IMR-90 (cell line): ENCODE results near the gene CXXC4. TPM values are rescaled to one million over a fixed set of nuclear protein-coding genes. Genes with fewer than 3 reads are reported as not detected.

Source experiments
- ATAC-seq: fragments of 200-7000 bp; cut with Tn5 transposase; 2 replicates; pipeline ENCODE4 v1.9.1; 2020; ENCODE audit warnings: low read depth, mild to moderate bottlenecking, moderate library complexity
- BruUV-seq: library from RNA; stranded (reverse); fragments of 400-500 nt; replicated peaks from 2 replicates; lab custom pipeline; 2021; lab: Mats Ljungman, UMichigan
- CTCF ChIA-PET: fragments of 300-600 bp; formaldehyde crosslinking; extraction: SDS; loops from one replicate; lab custom pipeline; 2021; ENCODE audit warnings: antibody characterized with exemption; lab: Yijun Ruan, JAX
- POLR2A ChIA-PET: fragments of 300-600 bp; sonication (Branson Sonifier 250); formaldehyde crosslinking; loops from one replicate; lab custom pipeline; 2022; ENCODE audit warnings: antibody characterized with exemption; ENCODE audit not compliant: unreplicated experiment; lab: Charles Lee
- DNase-seq: peaks from one replicate; pipeline ENCODE4 v3.0.0; 2013
- H2AFZ ChIP-seq: replicated peaks from 2 replicates; pipeline ENCODE3; 2013; ENCODE audit warnings: low read length, mild to moderate bottlenecking; ENCODE audit not compliant: poor library complexity
- H2AK5ac ChIP-seq: 2 replicates; pipeline ENCODE4 v1.6.1; 2013; ENCODE audit warnings: low read depth, low read length, inconsistent platforms
- H2AK9ac ChIP-seq: replicated peaks from 2 replicates; pipeline ENCODE3; 2013; ENCODE audit warnings: mild to moderate bottlenecking, low read depth, low read length, moderate library complexity; ENCODE audit not compliant: poor library complexity
- H2BK120ac ChIP-seq: 2 replicates; pipeline ENCODE4 v1.6.1; 2013; ENCODE audit warnings: low read depth, low read length, inconsistent platforms
- H2BK15ac ChIP-seq: 3 replicates; pipeline ENCODE4 v1.6.1; 2013; ENCODE audit warnings: low read depth, low read length, inconsistent platforms
- H2BK20ac ChIP-seq: 2 replicates; pipeline ENCODE4 v1.6.1; 2013; ENCODE audit warnings: low read depth, mild to moderate bottlenecking, inconsistent platforms, low read length, moderate library complexity
- H2BK5ac ChIP-seq: 2 replicates; pipeline ENCODE4 v1.6.1; 2013; ENCODE audit warnings: mild to moderate bottlenecking, low read depth, low read length, inconsistent platforms; ENCODE audit not compliant: poor library complexity, severe bottlenecking
- H3K14ac ChIP-seq: replicated peaks from 2 replicates; pipeline ENCODE4 v1.6.1; 2013; ENCODE audit warnings: low read depth, low read length, inconsistent platforms
- H3K18ac ChIP-seq: 2 replicates; pipeline ENCODE4 v1.6.1; 2013; ENCODE audit warnings: low read depth, low read length, control low read depth
- H3K23ac ChIP-seq: 2 replicates; pipeline ENCODE4 v1.6.1; 2013; ENCODE audit warnings: low read depth, low read length, inconsistent platforms
- H3K27ac ChIP-seq: 2 replicates; pipeline ENCODE4 v1.5.1; 2013; ENCODE audit warnings: mild to moderate bottlenecking, control low read depth, low read length; ENCODE audit not compliant: insufficient read depth
- H3K27me3 ChIP-seq: 2 replicates; pipeline ENCODE4 v1.6.1; 2013; ENCODE audit warnings: low read length; ENCODE audit not compliant: control insufficient read depth, insufficient read depth
- H3K36me3 ChIP-seq: 2 replicates; pipeline ENCODE4 v1.6.1; 2013; ENCODE audit warnings: low read length, mixed read lengths; ENCODE audit not compliant: control insufficient read depth, insufficient read depth
- H3K4ac ChIP-seq: 2 replicates; pipeline ENCODE4 v1.6.1; 2013; ENCODE audit warnings: low read depth, low read length, inconsistent platforms
- H3K4me1 ChIP-seq: 2 replicates; pipeline ENCODE4 v1.6.1; 2013; ENCODE audit warnings: low read length, mixed read lengths; ENCODE audit not compliant: control insufficient read depth, insufficient read depth
- H3K4me2 ChIP-seq: 2 replicates; pipeline ENCODE4 v1.6.1; 2013; ENCODE audit warnings: low read depth, mild to moderate bottlenecking, control low read depth, low read length, moderate library complexity
- H3K4me3 ChIP-seq: 2 replicates; pipeline ENCODE4 v1.5.1; 2013; ENCODE audit warnings: low read depth, mild to moderate bottlenecking, control low read depth, low read length, moderate library complexity; ENCODE audit not compliant: insufficient read depth
- H3K56ac ChIP-seq: 2 replicates; pipeline ENCODE4 v1.6.1; 2013; ENCODE audit warnings: low read length, inconsistent platforms; ENCODE audit not compliant: insufficient read depth; ENCODE audit errors: extremely low read depth
- H3K79me1 ChIP-seq, 2 experiments: 2 replicates each; pipeline ENCODE4 v1.6.1; 2013; ENCODE audit warnings: low read length in 2 of 2, inconsistent platforms in 1 of 2, low read depth in 1 of 2
- H3K9ac ChIP-seq: 2 replicates; pipeline ENCODE4 v1.6.1; 2013; ENCODE audit warnings: low read depth, low read length, control low read depth
- H3K9me1 ChIP-seq: 2 replicates; pipeline ENCODE4 v1.6.1; 2013; ENCODE audit warnings: low read length, inconsistent platforms; ENCODE audit not compliant: insufficient read depth
- H3K9me3 ChIP-seq: 2 replicates; pipeline ENCODE4 v1.6.1; 2013; ENCODE audit warnings: low read length; ENCODE audit not compliant: control insufficient read depth, insufficient read depth
- H4K20me1 ChIP-seq: 2 replicates; pipeline ENCODE4 v1.6.1; 2013; ENCODE audit warnings: low read length, inconsistent platforms; ENCODE audit not compliant: insufficient read depth
- H4K5ac ChIP-seq: 2 replicates; pipeline ENCODE4 v1.6.1; 2013; ENCODE audit warnings: mild to moderate bottlenecking, low read depth, low read length, control low read depth
- H4K8ac ChIP-seq, 2 experiments: 2 replicates each; pipeline ENCODE4 v1.6.1; 2013; ENCODE audit warnings: low read depth in 2 of 2, low read length in 2 of 2, control low read depth in 1 of 2, inconsistent platforms in 1 of 2
- H4K91ac ChIP-seq: 2 replicates; pipeline ENCODE4 v1.6.1; 2013; ENCODE audit warnings: low read depth, low read length, inconsistent platforms; ENCODE audit not compliant: insufficient read depth
- BHLHE40 ChIP-seq: fragments of 150-350 bp; IDR thresholded peaks from 2 replicates; pipeline ENCODE4 v1.6.1; 2016; ENCODE audit warnings: mild to moderate bottlenecking, low read depth, low read length
- CEBPB ChIP-seq: IDR thresholded peaks from 2 replicates; pipeline ENCODE4 v1.6.1; 2012; ENCODE audit warnings: low read depth, low read length, improper control_type of control experiment
- FOS ChIP-seq: fragments of 150-350 bp; IDR thresholded peaks from 2 replicates; pipeline ENCODE4 v1.6.1; 2016; ENCODE audit warnings: low read depth, low read length
- MAFK ChIP-seq: IDR thresholded peaks from 2 replicates; pipeline ENCODE4 v1.6.1; 2012; ENCODE audit warnings: low read depth, low read length, improper control_type of control experiment
- MAZ ChIP-seq: IDR thresholded peaks from 2 replicates; pipeline ENCODE4 v1.6.1; 2012; ENCODE audit warnings: low read depth, mild to moderate bottlenecking, low read length, improper control_type of control experiment, moderate library complexity, borderline replicate concordance
- MXI1 ChIP-seq: IDR thresholded peaks from 2 replicates; pipeline ENCODE4 v1.6.1; 2012; ENCODE audit warnings: low read depth, mild to moderate bottlenecking, low read length, moderate library complexity, borderline replicate concordance
- NFE2L2 ChIP-seq: fragments of 150-350 bp; IDR thresholded peaks from 2 replicates; pipeline ENCODE4 v1.6.1; 2016; ENCODE audit warnings: low read depth, mild to moderate bottlenecking, low read length
- POLR2A ChIP-seq: IDR thresholded peaks from 2 replicates; pipeline ENCODE4 v1.6.1; 2012; ENCODE audit warnings: mild to moderate bottlenecking, low read depth, low read length
- RAD21 ChIP-seq: IDR thresholded peaks from 2 replicates; pipeline ENCODE4 v1.6.1; 2012; ENCODE audit warnings: low read length, improper control_type of control experiment
- RFX5 ChIP-seq: IDR thresholded peaks from 2 replicates; pipeline ENCODE4 v1.8.0; 2012; ENCODE audit warnings: low read depth, mild to moderate bottlenecking, low read length, moderate library complexity
- SMC3 ChIP-seq: fragments of 150-350 bp; IDR thresholded peaks from 2 replicates; pipeline ENCODE4 v1.6.1; 2016; ENCODE audit warnings: low read depth, mild to moderate bottlenecking, antibody characterized with exemption, low read length, moderate library complexity
- WGBS, 2 experiments: methylation state at CpG; one replicate each; pipeline versions ENCODE4 v1.1.5 to v1.1.7; 2013; ENCODE audit warnings: missing lambda C conversion rate in 2 of 2; ENCODE audit not compliant: insufficient read length in 1 of 2; ENCODE audit errors: extremely low coverage in 2 of 2; 5-methylcytosine and 5-hydroxymethylcytosine counted together
- dilution Hi-C: fragments of 300-500 bp; cut with HindIII; formaldehyde crosslinking; loops from one replicate; pipeline ENCODE4 v1.14.3; 2018; ENCODE audit warnings: low sequenced_read_pairs; ENCODE audit not compliant: unreplicated experiment
- in situ Hi-C: fragments of 300-500 bp; cut with MboI; formaldehyde crosslinking; loops from 3 replicates; pipeline ENCODE4 v1.14.3; 2019; ENCODE audit warnings: low sequenced_read_pairs, inconsistent platforms, mixed read lengths
- intact Hi-C: fragments of 100-400 bp; cut with micrococcal nuclease; formaldehyde crosslinking; loops from 2 replicates; pipeline ENCODE4 v1.10.0; 2022
- polyA plus RNA-seq, 3 experiments: library from polyadenylated mRNA; depleted of rRNA; stranded (reverse); fragments of >200 nt; gene quantifications; 2 replicates each; pipeline ENCODE4 v1.2.3, GENCODE V29; 2012; ENCODE audit warnings: low replicate concordance in 1 of 3
- total RNA-seq: library from RNA; depleted of rRNA; stranded (reverse); fragments of >200 nt; gene quantifications from 2 replicates; pipeline ENCODE4 v1.2.3, GENCODE V29; 2012
- TF ChIP-seq, protein P1 (sequence below): fragments of 150-350 bp; IDR thresholded peaks from 2 replicates; pipeline ENCODE4 v1.6.1; 2017; ENCODE audit warnings: mild to moderate bottlenecking, antibody characterized with exemption, low read length, low read depth
- TF ChIP-seq, protein P2 (sequence below): conservative IDR thresholded peaks from 2 replicates; pipeline ENCODE4 v1.5.1; 2012; ENCODE audit warnings: mild to moderate bottlenecking, low read depth, low read length, improper control_type of control experiment

The CXXC4 gene
- total and polyA plus RNA-seq, 2 of the 4 experiments (the other 2 are of a cell fraction), result not detected

GRCh38 chr4:104449537-104449936 lies 45.2 kb downstream of the CXXC4 start:
- Histone ChIP-seq H4K8ac (no peak overlapping the region), H2BK5ac (no peak overlapping the region), H3K27ac (no peak overlapping the region), H2BK15ac (no peak overlapping the region), H3K9me3 (no peaks in the 10 kb centered on the region), H3K36me3 (no peaks in the 10 kb centered on the region), H2BK20ac (no peak overlapping the region), H2AK5ac (no peak overlapping the region), H3K27me3 (no peaks in the 10 kb centered on the region), H4K5ac (no peak overlapping the region), H3K79me1 (no peaks in the 10 kb centered on the region), H3K23ac (no peak overlapping the region), H3K9me1 (no peaks in the 10 kb centered on the region), H3K4me2 (no peak overlapping the region), H4K91ac (no peak overlapping the region), H2BK120ac (no peak overlapping the region), H3K4ac (no peak overlapping the region), H3K14ac (no peak overlapping the region), H3K9ac (no peak overlapping the region), H3K4me1 (no peaks in the 10 kb centered on the region), H2AFZ (no peak overlapping the region), H4K20me1 (no peaks in the 10 kb centered on the region), H3K18ac (no peak overlapping the region), H2AK9ac (no peak overlapping the region), H3K4me3 (no peak overlapping the region), H3K56ac (no peak overlapping the region)
- no peak for DNase-seq
- ChIA-PET CTCF (no interaction called here), POLR2A (no interaction called here)
- whole genome bisulfite sequencing, 2 experiments, result no CpG with 5 or more reads among the region's 3 CpGs
- TF ChIP-seq, protein P1, sequence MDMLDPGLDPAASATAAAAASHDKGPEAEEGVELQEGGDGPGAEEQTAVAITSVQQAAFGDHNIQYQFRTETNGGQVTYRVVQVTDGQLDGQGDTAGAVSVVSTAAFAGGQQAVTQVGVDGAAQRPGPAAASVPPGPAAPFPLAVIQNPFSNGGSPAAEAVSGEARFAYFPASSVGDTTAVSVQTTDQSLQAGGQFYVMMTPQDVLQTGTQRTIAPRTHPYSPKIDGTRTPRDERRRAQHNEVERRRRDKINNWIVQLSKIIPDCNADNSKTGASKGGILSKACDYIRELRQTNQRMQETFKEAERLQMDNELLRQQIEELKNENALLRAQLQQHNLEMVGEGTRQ, result no peak
- TF ChIP-seq NFE2L2 (no peak), MAFK (no peak), RFX5 (no peak), SMC3 (no peak), CEBPB (no peak), MAZ (no peak), MXI1 (no peak), BHLHE40 (no peak), FOS (no peak), RAD21 (no peak), POLR2A (no peak)
- TF ChIP-seq, protein P2, sequence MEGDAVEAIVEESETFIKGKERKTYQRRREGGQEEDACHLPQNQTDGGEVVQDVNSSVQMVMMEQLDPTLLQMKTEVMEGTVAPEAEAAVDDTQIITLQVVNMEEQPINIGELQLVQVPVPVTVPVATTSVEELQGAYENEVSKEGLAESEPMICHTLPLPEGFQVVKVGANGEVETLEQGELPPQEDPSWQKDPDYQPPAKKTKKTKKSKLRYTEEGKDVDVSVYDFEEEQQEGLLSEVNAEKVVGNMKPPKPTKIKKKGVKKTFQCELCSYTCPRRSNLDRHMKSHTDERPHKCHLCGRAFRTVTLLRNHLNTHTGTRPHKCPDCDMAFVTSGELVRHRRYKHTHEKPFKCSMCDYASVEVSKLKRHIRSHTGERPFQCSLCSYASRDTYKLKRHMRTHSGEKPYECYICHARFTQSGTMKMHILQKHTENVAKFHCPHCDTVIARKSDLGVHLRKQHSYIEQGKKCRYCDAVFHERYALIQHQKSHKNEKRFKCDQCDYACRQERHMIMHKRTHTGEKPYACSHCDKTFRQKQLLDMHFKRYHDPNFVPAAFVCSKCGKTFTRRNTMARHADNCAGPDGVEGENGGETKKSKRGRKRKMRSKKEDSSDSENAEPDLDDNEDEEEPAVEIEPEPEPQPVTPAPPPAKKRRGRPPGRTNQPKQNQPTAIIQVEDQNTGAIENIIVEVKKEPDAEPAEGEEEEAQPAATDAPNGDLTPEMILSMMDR, result no peak
- in situ Hi-C loops, result no loop called here
- intact Hi-C loops, result no loop called here
- no TSS peak for BruUV-seq
- dilution Hi-C loops, result no loop called here
- no peak for ATAC-seq
